ENCODE results near the gene GSTT4. TPM values are rescaled to one million over a fixed set of nuclear protein-coding genes. Genes with fewer than 3 reads are reported as not detected.

The GSTT4 gene
- total RNA-seq, 4 donors from 2014 or later = not detected

DNA sequence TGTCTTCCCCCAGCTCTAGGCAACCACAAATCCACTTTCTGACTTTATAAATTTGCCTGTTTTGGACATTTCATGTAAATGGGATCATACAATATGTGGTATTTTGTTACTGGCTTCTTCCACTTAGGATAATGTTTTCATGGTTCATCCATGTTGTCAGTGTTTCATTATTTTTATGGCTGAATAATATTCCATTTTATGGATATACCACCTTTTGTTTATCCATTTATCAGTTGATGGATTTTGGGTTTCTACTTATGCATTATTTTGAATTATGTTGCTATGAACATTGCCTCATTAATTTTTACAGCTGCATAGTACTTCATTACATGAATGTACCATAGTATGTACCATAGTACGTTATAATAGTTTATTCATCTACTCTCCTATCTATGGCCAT is 10.9 kb upstream of the GSTT4 start:
- TF ChIP-seq POLR2A (IDR thresholded peaks at IDR 0.05) = no peak
- TF ChIP-seq, protein P1, sequence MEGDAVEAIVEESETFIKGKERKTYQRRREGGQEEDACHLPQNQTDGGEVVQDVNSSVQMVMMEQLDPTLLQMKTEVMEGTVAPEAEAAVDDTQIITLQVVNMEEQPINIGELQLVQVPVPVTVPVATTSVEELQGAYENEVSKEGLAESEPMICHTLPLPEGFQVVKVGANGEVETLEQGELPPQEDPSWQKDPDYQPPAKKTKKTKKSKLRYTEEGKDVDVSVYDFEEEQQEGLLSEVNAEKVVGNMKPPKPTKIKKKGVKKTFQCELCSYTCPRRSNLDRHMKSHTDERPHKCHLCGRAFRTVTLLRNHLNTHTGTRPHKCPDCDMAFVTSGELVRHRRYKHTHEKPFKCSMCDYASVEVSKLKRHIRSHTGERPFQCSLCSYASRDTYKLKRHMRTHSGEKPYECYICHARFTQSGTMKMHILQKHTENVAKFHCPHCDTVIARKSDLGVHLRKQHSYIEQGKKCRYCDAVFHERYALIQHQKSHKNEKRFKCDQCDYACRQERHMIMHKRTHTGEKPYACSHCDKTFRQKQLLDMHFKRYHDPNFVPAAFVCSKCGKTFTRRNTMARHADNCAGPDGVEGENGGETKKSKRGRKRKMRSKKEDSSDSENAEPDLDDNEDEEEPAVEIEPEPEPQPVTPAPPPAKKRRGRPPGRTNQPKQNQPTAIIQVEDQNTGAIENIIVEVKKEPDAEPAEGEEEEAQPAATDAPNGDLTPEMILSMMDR (IDR thresholded peaks at IDR 0.05) = no peak
- Histone ChIP-seq H3K4me1 (no peaks in the 10 kb centered on the region), H3K36me3 (no peaks in the 10 kb centered on the region), H3K4me3 (no peak overlapping the region), H3K27ac (no peak overlapping the region), H3K9me3 (no peaks in the 10 kb centered on the region), H3K27me3 (no peaks in the 10 kb centered on the region)
- DNase-seq = no peak
- intact Hi-C loops (cut with DNase I; ENCODE audit: low total_unique reads) = no loop called here

GRCh38 chr22:24011735-24012068 is 6.4 kb upstream of the GSTT4 start:
- H3K27ac ChIP-seq = peak overlapping the region; percentile 70 to 78
- intact Hi-C loops (cut with DNase I; ENCODE audit: low total_unique reads) = no loop called here
- H3K36me3 ChIP-seq = no peaks in the 10 kb centered on the region
- no peaks in the 10 kb centered on the region for H3K4me1 ChIP-seq
- no peak for DNase-seq
- H3K27me3 ChIP-seq = no peaks in the 10 kb centered on the region
- H3K9me3 ChIP-seq = no peaks in the 10 kb centered on the region
- H3K4me3 ChIP-seq = peak overlapping the region; percentile 90 to 97
- no peak for TF ChIP-seq POLR2A (IDR thresholded peaks at IDR 0.05)
- TF ChIP-seq, protein P1 (IDR thresholded peaks at IDR 0.05) = no peak

GRCh38 chr22:24010018-24010391 is 4.8 kb upstream of the GSTT4 start:
- Histone ChIP-seq H3K4me3 (no peak overlapping the region), H3K27me3 (no peaks in the 10 kb centered on the region), H3K27ac (no peak overlapping the region), H3K4me1 (no peaks in the 10 kb centered on the region), H3K36me3 (no peaks in the 10 kb centered on the region), H3K9me3 (no peaks in the 10 kb centered on the region)
- TF ChIP-seq, protein P1 (IDR thresholded peaks at IDR 0.05) = no peak
- TF ChIP-seq POLR2A (IDR thresholded peaks at IDR 0.05) = no peak
- DNase-seq = no peak
- intact Hi-C loops (cut with DNase I; ENCODE audit: low total_unique reads) = no loop called here

- Histone ChIP-seq H3K9me3 (no peaks in the 10 kb centered on the region), H3K27ac (no peak overlapping the region), H3K27me3 (no peaks in the 10 kb centered on the region), H3K36me3 (no peaks in the 10 kb centered on the region), H3K4me1 (no peaks in the 10 kb centered on the region), H3K4me3 (no peak overlapping the region)
- TF ChIP-seq, protein P1 (IDR thresholded peaks at IDR 0.05) = no peak
- no peak for TF ChIP-seq POLR2A (IDR thresholded peaks at IDR 0.05)
- intact Hi-C loops (cut with DNase I; ENCODE audit: low total_unique reads) = no loop called here
- no peak for DNase-seq
These were observed 4.2 kb upstream of the GSTT4 start for GRCh38 chr22:24009227-24010017.

DNA sequence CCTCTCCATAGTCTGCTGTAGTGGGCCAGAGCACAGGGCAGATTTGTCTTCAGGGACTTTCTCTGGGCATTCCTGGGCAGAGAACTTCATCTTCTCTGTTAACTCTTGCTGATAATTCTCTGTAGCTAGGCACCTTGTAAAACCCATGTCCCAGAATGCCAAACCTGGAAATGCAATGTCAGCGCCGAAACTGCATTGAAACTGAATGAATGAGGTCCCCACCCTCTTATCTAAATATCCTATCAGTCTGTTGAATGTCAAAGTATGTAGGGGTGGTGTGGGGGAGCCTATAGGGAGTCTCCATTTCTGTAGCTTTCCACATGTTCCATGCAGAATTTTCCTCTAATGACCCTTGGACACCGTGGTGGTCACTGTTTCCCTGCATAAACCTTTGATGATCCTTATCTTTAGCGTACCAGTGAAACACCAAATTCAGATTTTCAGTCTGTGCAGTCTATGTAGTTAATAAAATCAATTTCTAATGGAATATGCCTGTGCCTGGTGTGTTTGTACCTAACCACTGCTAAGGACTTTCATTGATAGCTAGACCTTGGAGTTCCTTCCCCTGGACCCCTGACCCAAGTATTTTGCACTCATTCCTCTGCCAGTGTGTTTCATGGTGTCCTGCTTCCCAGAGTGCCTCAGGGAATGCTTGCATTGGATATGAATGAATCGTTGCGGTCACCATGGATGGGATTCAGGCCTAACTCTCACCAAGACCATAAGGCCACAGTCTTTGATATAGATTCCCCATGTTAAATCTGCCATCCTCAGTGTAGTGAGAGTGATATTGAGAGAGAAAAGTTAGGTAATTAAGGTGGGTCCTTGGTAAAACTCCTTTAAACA is 3.4 kb upstream of the GSTT4 start:
- Histone ChIP-seq H3K27ac (no peak overlapping the region), H3K9me3 (no peaks in the 10 kb centered on the region), H3K4me1 (no peaks in the 10 kb centered on the region), H3K4me3 (no peak overlapping the region), H3K27me3 (no peaks in the 10 kb centered on the region), H3K36me3 (no peaks in the 10 kb centered on the region)
- intact Hi-C loops (cut with DNase I; ENCODE audit: low total_unique reads) = no loop called here
- no peak for TF ChIP-seq POLR2A (IDR thresholded peaks at IDR 0.05)
- TF ChIP-seq, protein P1 (IDR thresholded peaks at IDR 0.05) = no peak
- no peak for DNase-seq

All from uterus (tissue), 4 donors.